OCI-LY7 (cell line): ENCODE results near the gene DHCR7. TPM values are rescaled to one million over a fixed set of nuclear protein-coding genes. Genes with fewer than 3 reads are reported as not detected.

Experiments used
- BruUV-seq: library from RNA; stranded (reverse); fragments of 400-500 nt; replicated peaks from 2 replicates; lab custom pipeline; 2021; lab: Mats Ljungman, UMichigan
- CTCF ChIA-PET: fragments of 300-600 bp; sonication (Branson Sonifier 250); formaldehyde crosslinking; loops from one replicate; lab custom pipeline; 2022; ENCODE audit warnings: antibody characterized with exemption; ENCODE audit not compliant: unreplicated experiment; lab: Charles Lee
- POLR2A ChIA-PET: fragments of 300-600 bp; sonication (Branson Sonifier 250); formaldehyde crosslinking; loops from one replicate; lab custom pipeline; 2022; ENCODE audit warnings: antibody characterized with exemption; lab: Charles Lee
- DNase-seq: peaks from one replicate; pipeline ENCODE4 v3.0.0-alpha.2; 2015; ENCODE audit warnings: low spot score
- H2AFZ ChIP-seq: fragments of 200-600 bp; sonication (generic), shearing (Covaris generic); 2 replicates; pipeline ENCODE4 v1.6.1; 2014; ENCODE audit warnings: mild to moderate bottlenecking, antibody characterized with exemption, low read length, moderate library complexity
- H3K27ac ChIP-seq: fragments of 200-600 bp; sonication (generic); 2 replicates; pipeline ENCODE4 v1.5.1; 2014; ENCODE audit warnings: mixed run types, low read depth, mild to moderate bottlenecking, moderate library complexity, low read length, inconsistent platforms; ENCODE audit not compliant: poor library complexity, severe bottlenecking
- H3K36me3 ChIP-seq: fragments of 200-600 bp; sonication (generic); 2 replicates; pipeline ENCODE4 v1.6.1; 2014; ENCODE audit warnings: mild to moderate bottlenecking, antibody characterized with exemption, low read length, moderate library complexity, mixed read lengths; ENCODE audit not compliant: insufficient read depth
- H3K4me1 ChIP-seq: fragments of 200-600 bp; sonication (generic); 2 replicates; pipeline ENCODE4 v1.5.1; 2014; ENCODE audit warnings: mild to moderate bottlenecking, low read length; ENCODE audit not compliant: insufficient read depth, poor library complexity, severe bottlenecking
- H3K4me2 ChIP-seq: fragments of 200-600 bp; sonication (generic); 2 replicates; pipeline ENCODE4 v1.6.1; 2014; ENCODE audit warnings: mild to moderate bottlenecking, low read length
- H3K4me3 ChIP-seq: fragments of 200-600 bp; sonication (generic); 2 replicates; pipeline ENCODE4 v1.5.1; 2014; ENCODE audit warnings: mild to moderate bottlenecking, low read depth, low read length; ENCODE audit not compliant: poor library complexity, severe bottlenecking
- H3K79me2 ChIP-seq: fragments of 200-600 bp; sonication (generic); 2 replicates; pipeline ENCODE4 v1.6.1; 2016; ENCODE audit warnings: low read depth, mild to moderate bottlenecking, low read length, moderate library complexity, mixed read lengths; ENCODE audit not compliant: insufficient read depth
- H3K9me2 ChIP-seq: fragments of 200-600 bp; sonication (generic); 2 replicates; pipeline ENCODE4 v1.6.1; 2016; ENCODE audit warnings: mild to moderate bottlenecking, low read length, mixed read lengths; ENCODE audit not compliant: insufficient read depth
- H3K9me3 ChIP-seq: fragments of 200-600 bp; sonication (generic); 2 replicates; pipeline ENCODE4 v1.6.1; 2014; ENCODE audit warnings: mild to moderate bottlenecking, mixed run types, low read length, mixed read lengths
- H4K20me1 ChIP-seq: fragments of 200-600 bp; sonication (generic); 2 replicates; pipeline ENCODE4 v1.6.1; 2014; ENCODE audit warnings: mild to moderate bottlenecking, antibody characterized with exemption, low read length, moderate library complexity, mixed read lengths; ENCODE audit not compliant: insufficient read depth
- EZH2phosphoT487 ChIP-seq: fragments of 200-600 bp; sonication (generic); IDR thresholded peaks from 2 replicates; pipeline ENCODE4 v1.6.1; 2018; ENCODE audit warnings: low read depth, borderline replicate concordance, mild to moderate bottlenecking, mixed run types, antibody characterized with exemption, low read length, moderate library complexity, mixed read lengths
- intact Hi-C: fragments of 100-400 bp; cut with micrococcal nuclease; formaldehyde crosslinking; loops from one replicate; pipeline ENCODE4 v1.10.0; 2022; ENCODE audit not compliant: unreplicated experiment
- total RNA-seq, 2 experiments: library from RNA; depleted of rRNA in 1 of 2; stranded (reverse); fragments of >200 nt in 1 of 2; shearing (Covaris generic) in 1 of 2; gene quantifications; 2 replicates each; pipeline ENCODE4 v1.2.3, GENCODE V29; 2014 to 2022
- TF ChIP-seq, protein P1 (sequence below): fragments of 200-600 bp; sonication (generic); conservative IDR thresholded peaks from 2 replicates; pipeline ENCODE4 v1.5.1; 2014; ENCODE audit warnings: mild to moderate bottlenecking, antibody characterized with exemption, low read length, moderate library complexity, mixed read lengths

Gene DHCR7
- total RNA-seq, 2 experiments from 2014 or later = 33.4 to 110 TPM

DNA sequence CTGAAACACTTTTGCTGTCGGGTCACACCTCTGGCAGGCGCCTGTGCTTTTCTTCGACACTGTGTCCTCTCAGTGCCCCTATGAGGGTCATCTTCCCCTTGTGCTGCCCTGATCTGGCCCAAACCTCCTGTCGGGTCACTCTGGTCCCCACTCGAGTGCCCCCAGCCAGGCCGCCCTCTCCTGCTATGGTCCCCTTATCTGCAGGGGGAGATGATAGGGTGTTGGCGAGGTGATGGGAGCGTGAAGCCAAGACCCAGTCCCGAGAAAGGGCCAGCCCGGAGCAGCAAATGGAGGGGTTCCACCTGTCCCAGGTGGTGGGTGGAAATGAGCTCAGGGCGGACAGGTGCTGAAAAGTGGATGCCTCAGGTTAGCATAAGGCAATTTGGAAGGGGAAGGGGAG lies 14.5 kb upstream of the DHCR7 start:
- no peaks in the 10 kb centered on the region for H3K4me1 ChIP-seq
- H3K4me3 ChIP-seq = no peak overlapping the region
- DNase-seq = no peak
- no peak overlapping the region for H2AFZ ChIP-seq
- TF ChIP-seq, protein P1, sequence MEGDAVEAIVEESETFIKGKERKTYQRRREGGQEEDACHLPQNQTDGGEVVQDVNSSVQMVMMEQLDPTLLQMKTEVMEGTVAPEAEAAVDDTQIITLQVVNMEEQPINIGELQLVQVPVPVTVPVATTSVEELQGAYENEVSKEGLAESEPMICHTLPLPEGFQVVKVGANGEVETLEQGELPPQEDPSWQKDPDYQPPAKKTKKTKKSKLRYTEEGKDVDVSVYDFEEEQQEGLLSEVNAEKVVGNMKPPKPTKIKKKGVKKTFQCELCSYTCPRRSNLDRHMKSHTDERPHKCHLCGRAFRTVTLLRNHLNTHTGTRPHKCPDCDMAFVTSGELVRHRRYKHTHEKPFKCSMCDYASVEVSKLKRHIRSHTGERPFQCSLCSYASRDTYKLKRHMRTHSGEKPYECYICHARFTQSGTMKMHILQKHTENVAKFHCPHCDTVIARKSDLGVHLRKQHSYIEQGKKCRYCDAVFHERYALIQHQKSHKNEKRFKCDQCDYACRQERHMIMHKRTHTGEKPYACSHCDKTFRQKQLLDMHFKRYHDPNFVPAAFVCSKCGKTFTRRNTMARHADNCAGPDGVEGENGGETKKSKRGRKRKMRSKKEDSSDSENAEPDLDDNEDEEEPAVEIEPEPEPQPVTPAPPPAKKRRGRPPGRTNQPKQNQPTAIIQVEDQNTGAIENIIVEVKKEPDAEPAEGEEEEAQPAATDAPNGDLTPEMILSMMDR = no peak
- no peak for TF ChIP-seq EZH2phosphoT487
- POLR2A ChIA-PET = no interaction called here
- H4K20me1 ChIP-seq = no peaks in the 10 kb centered on the region
- H3K36me3 ChIP-seq = peaks cover 53% of the 10 kb centered on the region
- no peak overlapping the region for H3K27ac ChIP-seq
- no peaks in the 10 kb centered on the region for H3K9me2 ChIP-seq
- no TSS peak for BruUV-seq
- no peaks in the 10 kb centered on the region for H3K9me3 ChIP-seq
- CTCF ChIA-PET = no interaction called here
- intact Hi-C loops = no loop called here
- H3K79me2 ChIP-seq = no peaks in the 10 kb centered on the region
- H3K4me2 ChIP-seq = no peak overlapping the region

DNA sequence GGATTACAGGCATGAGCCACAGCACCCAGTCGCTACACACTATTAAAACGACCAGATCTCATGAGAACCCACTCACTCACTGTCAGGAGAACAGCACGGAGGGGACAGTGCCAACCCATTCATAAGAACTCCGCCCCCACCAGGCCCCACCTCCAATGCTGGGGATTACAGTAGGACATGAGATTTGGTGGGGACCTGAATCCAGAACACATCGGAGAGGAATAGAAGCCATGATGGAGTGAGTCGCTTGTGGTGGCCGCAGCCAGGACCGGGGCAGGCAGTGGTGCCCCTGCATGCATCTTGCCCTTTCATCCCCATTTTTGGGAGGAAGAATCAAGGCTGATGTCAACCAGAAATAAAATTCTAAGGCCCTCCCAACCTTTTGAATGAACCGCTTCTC lies 13.5 kb upstream of the DHCR7 start:
- no peaks in the 10 kb centered on the region for H4K20me1 ChIP-seq
- H3K36me3 ChIP-seq = peaks cover 60% of the 10 kb centered on the region
- no peaks in the 10 kb centered on the region for H3K9me3 ChIP-seq
- no peaks in the 10 kb centered on the region for H3K9me2 ChIP-seq
- H3K4me2 ChIP-seq = no peak overlapping the region
- H2AFZ ChIP-seq = no peak overlapping the region
- no TSS peak for BruUV-seq
- no peaks in the 10 kb centered on the region for H3K79me2 ChIP-seq
- no peak for DNase-seq
- POLR2A ChIA-PET = no interaction called here
- TF ChIP-seq, protein P1 = no peak
- TF ChIP-seq EZH2phosphoT487 = no peak
- H3K27ac ChIP-seq = no peak overlapping the region
- no peaks in the 10 kb centered on the region for H3K4me1 ChIP-seq
- CTCF ChIA-PET = no interaction called here
- H3K4me3 ChIP-seq = no peak overlapping the region
- intact Hi-C loops = no loop called here

DNA sequence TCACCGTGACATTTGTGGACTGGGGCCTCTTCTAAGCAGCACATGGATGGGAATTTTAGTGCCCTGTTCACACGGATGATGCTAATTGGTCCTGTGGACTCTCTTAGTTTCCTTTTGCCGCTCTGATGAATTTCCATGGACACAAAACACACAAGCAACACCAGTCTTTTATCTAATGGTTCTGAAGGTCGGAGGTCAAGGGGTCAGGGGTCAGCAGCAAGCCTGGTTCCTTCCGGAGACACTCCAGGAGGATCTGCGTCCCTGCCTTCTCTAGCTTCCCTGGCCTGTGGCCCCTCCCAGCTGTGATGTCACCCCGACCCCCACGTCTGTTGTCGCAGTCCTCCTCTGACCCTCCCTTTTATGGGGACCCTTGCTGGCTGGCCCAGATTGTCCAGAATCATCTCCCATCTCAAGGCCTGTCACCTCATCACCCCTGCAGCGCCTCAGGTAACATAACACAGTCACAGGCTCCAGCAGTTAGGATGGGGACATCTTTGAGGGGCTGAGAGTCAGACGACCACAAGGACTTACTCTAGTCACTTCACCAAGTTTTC lies 11.7 kb upstream of the DHCR7 start:
- Histone ChIP-seq H3K79me2 (no peaks in the 10 kb centered on the region), H3K9me3 (no peaks in the 10 kb centered on the region), H3K4me3 (no peak overlapping the region), H3K4me2 (no peak overlapping the region), H2AFZ (no peak overlapping the region), H3K9me2 (no peaks in the 10 kb centered on the region), H3K4me1 (peaks cover under 1% of the 10 kb centered on the region), H3K36me3 (peaks cover 74% of the 10 kb centered on the region), H4K20me1 (no peaks in the 10 kb centered on the region), H3K27ac (no peak overlapping the region)
- CTCF ChIA-PET = no interaction called here
- TF ChIP-seq, protein P1 = no peak
- TF ChIP-seq EZH2phosphoT487 = no peak
- DNase-seq = no peak
- POLR2A ChIA-PET = no interaction called here
- BruUV-seq = no TSS peak
- intact Hi-C loops = no loop called here
